ENCODE measurements around the gene PRDM15.

DNA sequence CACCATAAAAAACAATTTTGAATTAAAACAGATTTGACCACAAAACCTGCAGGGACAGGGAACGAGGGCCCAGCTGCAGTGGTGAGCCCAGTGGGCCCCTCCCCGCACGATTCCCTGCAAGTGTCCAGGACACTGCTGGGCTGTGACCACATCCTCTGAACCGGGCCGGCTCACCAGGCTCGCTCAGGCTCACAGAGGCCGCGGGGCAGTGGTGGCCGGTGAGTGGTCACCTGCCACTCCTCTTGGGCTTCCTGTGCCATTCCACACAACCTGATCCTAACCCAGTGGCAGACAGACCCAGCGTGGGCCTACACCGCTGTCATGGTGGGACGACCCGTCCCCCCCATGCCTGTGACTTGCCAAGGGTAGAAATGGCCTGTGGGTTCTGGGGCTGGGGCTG is 75.8 kb downstream of the PRDM15 start:
- TF ChIP-seq, protein P1, sequence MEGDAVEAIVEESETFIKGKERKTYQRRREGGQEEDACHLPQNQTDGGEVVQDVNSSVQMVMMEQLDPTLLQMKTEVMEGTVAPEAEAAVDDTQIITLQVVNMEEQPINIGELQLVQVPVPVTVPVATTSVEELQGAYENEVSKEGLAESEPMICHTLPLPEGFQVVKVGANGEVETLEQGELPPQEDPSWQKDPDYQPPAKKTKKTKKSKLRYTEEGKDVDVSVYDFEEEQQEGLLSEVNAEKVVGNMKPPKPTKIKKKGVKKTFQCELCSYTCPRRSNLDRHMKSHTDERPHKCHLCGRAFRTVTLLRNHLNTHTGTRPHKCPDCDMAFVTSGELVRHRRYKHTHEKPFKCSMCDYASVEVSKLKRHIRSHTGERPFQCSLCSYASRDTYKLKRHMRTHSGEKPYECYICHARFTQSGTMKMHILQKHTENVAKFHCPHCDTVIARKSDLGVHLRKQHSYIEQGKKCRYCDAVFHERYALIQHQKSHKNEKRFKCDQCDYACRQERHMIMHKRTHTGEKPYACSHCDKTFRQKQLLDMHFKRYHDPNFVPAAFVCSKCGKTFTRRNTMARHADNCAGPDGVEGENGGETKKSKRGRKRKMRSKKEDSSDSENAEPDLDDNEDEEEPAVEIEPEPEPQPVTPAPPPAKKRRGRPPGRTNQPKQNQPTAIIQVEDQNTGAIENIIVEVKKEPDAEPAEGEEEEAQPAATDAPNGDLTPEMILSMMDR (IDR thresholded peaks at IDR 0.05): no peak
- TF ChIP-seq EP300 (IDR thresholded peaks at IDR 0.05) (no peak), POLR2AphosphoS5 (IDR thresholded peaks at IDR 0.05) (no peak)
